HEK293T (cell line): ENCODE results near the gene CCDC9.

Experiments used
- ARNT ChIP-seq: fragments of 450-650 bp; IDR thresholded peaks from 2 replicates; pipeline ENCODE4 v1.6.1; 2017; ENCODE audit warnings: mild to moderate bottlenecking
- ELF4 ChIP-seq: fragments of 450-650 bp; IDR thresholded peaks from 2 replicates; pipeline ENCODE4 v1.6.1; 2017; ENCODE audit warnings: antibody characterized with exemption
- ZNF384 ChIP-seq: fragments of 450-650 bp; IDR thresholded peaks from 2 replicates; pipeline ENCODE4 v1.6.1; 2016

DNA sequence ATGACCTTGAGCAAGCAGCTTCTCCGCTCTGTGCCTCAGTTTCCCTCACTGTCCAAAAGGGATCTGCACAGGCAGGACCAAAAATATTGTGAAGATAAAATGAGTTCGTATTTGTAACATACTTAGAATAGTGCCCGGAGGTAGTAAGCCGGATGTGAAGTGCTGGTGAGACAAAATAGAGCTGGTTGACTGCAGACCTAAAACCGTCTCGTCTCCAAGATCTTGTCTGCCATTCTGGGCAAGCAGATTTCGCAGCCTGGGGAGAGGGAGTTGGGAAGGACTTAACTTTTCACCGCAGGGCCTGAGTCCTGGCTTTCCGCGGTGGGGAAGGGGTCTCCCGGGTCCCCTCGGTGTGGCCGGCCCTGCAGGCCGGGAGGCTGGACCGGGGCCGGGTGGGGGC, 17.2 kb upstream of the CCDC9 start:
- TF ChIP-seq ELF4 (no peak), ARNT (no peak), ZNF384 (no peak)
